ENCODE data around the gene PDGFD. TPM values are rescaled to one million over a fixed set of nuclear protein-coding genes. Genes with fewer than 3 reads are reported as not detected.

Gene PDGFD
- total RNA-seq, 1 donor from 2014 or later: 21.9 TPM

DNA sequence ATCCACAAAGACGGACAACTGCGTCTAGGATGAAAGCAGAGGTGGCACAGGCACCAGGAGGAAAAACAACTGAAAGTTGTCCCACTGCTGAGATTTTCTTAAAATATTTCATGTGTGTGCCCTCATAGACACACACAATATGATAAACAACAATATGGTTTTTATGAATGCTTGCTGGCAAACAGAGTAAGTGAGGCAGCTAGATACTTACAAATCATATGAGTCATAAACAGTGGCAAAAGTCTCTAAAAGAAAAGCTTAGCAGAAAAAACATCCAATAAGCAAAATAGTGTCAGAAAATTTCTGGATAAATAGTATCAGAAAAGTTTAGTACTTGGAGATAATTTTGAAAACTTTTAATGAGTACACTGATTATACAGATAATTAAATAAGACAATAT, 228.7 kb downstream of the PDGFD start:
- H3K4me1 ChIP-seq: peaks cover 4% of the 10 kb centered on the region
- H3K27ac ChIP-seq: no peak overlapping the region
- H3K27me3 ChIP-seq: no peaks in the 10 kb centered on the region
- DNase-seq (ENCODE audit: extremely low spot score in 2 of 2): no peak
- intact Hi-C loops (cut with DNase I): no loop called here
- no peaks in the 10 kb centered on the region for H3K36me3 ChIP-seq
- H3K4me3 ChIP-seq: no peak overlapping the region
- H3K9me3 ChIP-seq: no peaks in the 10 kb centered on the region
- no peak for TF ChIP-seq POLR2A (IDR thresholded peaks at IDR 0.05)
- no peak for TF ChIP-seq POLR2AphosphoS5 (IDR thresholded peaks at IDR 0.05; ENCODE audit: insufficient read depth in 1 of 2, low read depth in 1 of 2)
- TF ChIP-seq CTCF (IDR thresholded peaks at IDR 0.05): no peak

DNA sequence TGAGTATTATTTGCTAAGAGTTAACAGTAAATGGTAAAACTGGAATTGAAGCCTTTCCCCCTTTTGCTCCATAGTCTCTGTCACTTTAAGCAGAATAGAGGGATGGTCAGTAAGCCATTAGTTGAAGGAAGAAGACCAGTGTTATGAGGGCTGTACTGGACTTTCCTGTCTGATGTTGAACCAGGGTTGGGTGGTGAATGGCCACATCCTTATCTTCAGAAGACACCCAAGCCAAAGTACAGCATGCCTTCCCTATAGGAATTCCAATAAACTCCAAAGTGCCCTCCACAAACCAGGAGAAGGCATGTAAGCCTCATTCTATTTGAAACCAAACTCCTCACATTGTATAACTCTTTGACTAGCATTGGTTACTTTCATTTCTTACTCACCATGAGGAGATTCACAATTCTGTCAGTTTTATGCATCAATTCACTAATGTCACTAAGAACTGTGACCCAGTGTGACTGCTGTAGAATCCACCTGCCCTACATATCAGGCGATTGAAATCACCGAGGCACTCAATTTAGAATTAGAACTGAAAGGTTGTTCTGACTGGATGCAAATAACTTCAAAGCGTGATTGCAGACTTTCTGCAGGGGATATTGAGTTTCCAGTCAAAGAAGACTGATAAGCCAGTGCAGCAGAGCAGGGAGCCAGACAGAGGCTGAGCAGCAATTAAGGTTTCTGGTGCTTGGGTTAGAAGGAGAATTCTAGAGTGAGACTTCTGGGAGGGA, 234.6 kb downstream of the PDGFD start:
- no peaks in the 10 kb centered on the region for H3K27me3 ChIP-seq
- no peak overlapping the region for H3K4me3 ChIP-seq
- DNase-seq (ENCODE audit: extremely low spot score in 2 of 2): no peak
- no peak for TF ChIP-seq POLR2AphosphoS5 (IDR thresholded peaks at IDR 0.05; ENCODE audit: insufficient read depth in 1 of 2, low read depth in 1 of 2)
- no peak for TF ChIP-seq POLR2A (IDR thresholded peaks at IDR 0.05)
- no peak for TF ChIP-seq CTCF (IDR thresholded peaks at IDR 0.05)
- peaks cover 14% of the 10 kb centered on the region for H3K4me1 ChIP-seq
- H3K36me3 ChIP-seq: no peaks in the 10 kb centered on the region
- no peak overlapping the region for H3K27ac ChIP-seq
- no peaks in the 10 kb centered on the region for H3K9me3 ChIP-seq
- intact Hi-C loops (cut with DNase I): no loop called here

- no peak for DNase-seq (ENCODE audit: extremely low spot score in 2 of 2)
- Histone ChIP-seq H3K27me3 (no peaks in the 10 kb centered on the region), H3K36me3 (no peaks in the 10 kb centered on the region), H3K9me3 (no peaks in the 10 kb centered on the region), H3K4me1 (peaks cover 14% of the 10 kb centered on the region), H3K4me3 (no peak overlapping the region), H3K27ac (no peak overlapping the region)
- TF ChIP-seq CTCF (IDR thresholded peaks at IDR 0.05): no peak
- TF ChIP-seq POLR2AphosphoS5 (IDR thresholded peaks at IDR 0.05; ENCODE audit: insufficient read depth in 1 of 2, low read depth in 1 of 2): no peak
- intact Hi-C loops (cut with DNase I): no loop called here
These were observed 235.2 kb downstream of the PDGFD start for GRCh38 chr11:103928802-103929161.

GRCh38 chr11:103928040-103928801, 235.7 kb downstream of the PDGFD start:
- no peak for DNase-seq (ENCODE audit: extremely low spot score in 2 of 2)
- TF ChIP-seq CTCF (IDR thresholded peaks at IDR 0.05): no peak
- Histone ChIP-seq H3K4me3 (no peak overlapping the region), H3K27me3 (no peaks in the 10 kb centered on the region), H3K4me1 (peaks cover 14% of the 10 kb centered on the region), H3K9me3 (no peaks in the 10 kb centered on the region), H3K36me3 (no peaks in the 10 kb centered on the region), H3K27ac (no peak overlapping the region)
- intact Hi-C loops (cut with DNase I): no loop called here

- Histone ChIP-seq H3K9me3 (no peaks in the 10 kb centered on the region), H3K27me3 (no peaks in the 10 kb centered on the region), H3K36me3 (no peaks in the 10 kb centered on the region), H3K4me1 (peaks cover 14% of the 10 kb centered on the region), H3K4me3 (no peak overlapping the region), H3K27ac (no peak overlapping the region)
- intact Hi-C loops (cut with DNase I): no loop called here
- TF ChIP-seq POLR2AphosphoS5 (IDR thresholded peaks at IDR 0.05; ENCODE audit: insufficient read depth in 1 of 2, low read depth in 1 of 2) (no peak), POLR2A (IDR thresholded peaks at IDR 0.05) (no peak), CTCF (IDR thresholded peaks at IDR 0.05) (no peak)
- no peak for DNase-seq (ENCODE audit: extremely low spot score in 2 of 2)
These were observed 236.4 kb downstream of the PDGFD start for GRCh38 chr11:103927535-103927934.
